Calu3 (cell line): ENCODE data around the gene CMTM3. TPM values are rescaled to one million over a fixed set of nuclear protein-coding genes. Genes with fewer than 3 reads are reported as not detected.
"Not testable (repeated sequence)": the region's sequence is repeated elsewhere in the genome, so short reads cannot be mapped to it uniquely, and the experiment has no call there.

Experiments
- BruUV-seq: library from RNA; stranded (reverse); fragments of 400-500 nt; replicated peaks from 2 replicates; lab custom pipeline; 2021; lab: Mats Ljungman, UMichigan
- CTCF ChIA-PET: fragments of 300-600 bp; sonication (Branson Sonifier 250); formaldehyde crosslinking; loops from one replicate; lab custom pipeline; 2022; ENCODE audit warnings: antibody characterized with exemption; lab: Charles Lee
- DNase-seq: peaks from one replicate; pipeline ENCODE4 v3.0.0; 2022
- H3K27ac Mint-ChIP-seq: one replicate; pipeline ENCODE4 v1.8.0; 2022; ENCODE audit warnings: mixed read lengths; ENCODE audit not compliant: unreplicated experiment
- H3K27me3 Mint-ChIP-seq: one replicate; pipeline ENCODE4 v1.8.0; 2022; ENCODE audit warnings: mixed read lengths; ENCODE audit not compliant: unreplicated experiment
- H3K36me3 Mint-ChIP-seq: one replicate; pipeline ENCODE4 v1.8.0; 2022; ENCODE audit warnings: mild to moderate bottlenecking, moderate library complexity, mixed read lengths; ENCODE audit not compliant: insufficient read depth, unreplicated experiment
- H3K4me1 Mint-ChIP-seq: one replicate; pipeline ENCODE4 v1.8.0; 2022; ENCODE audit warnings: mild to moderate bottlenecking, low read depth, mixed read lengths; ENCODE audit not compliant: unreplicated experiment
- H3K4me3 Mint-ChIP-seq: one replicate; pipeline ENCODE4 v1.8.0; 2022; ENCODE audit warnings: mild to moderate bottlenecking, low read depth, moderate library complexity, mixed read lengths; ENCODE audit not compliant: unreplicated experiment
- H3K9me3 Mint-ChIP-seq: one replicate; pipeline ENCODE4 v1.8.0; 2022; ENCODE audit warnings: low read depth, mixed read lengths; ENCODE audit not compliant: unreplicated experiment
- intact Hi-C: fragments of 100-400 bp; cut with micrococcal nuclease; formaldehyde crosslinking; loops from one replicate; pipeline ENCODE4 v1.10.0; 2022; ENCODE audit not compliant: unreplicated experiment
- total RNA-seq: library from RNA; stranded (reverse); gene quantifications from 2 replicates; pipeline ENCODE4 v1.2.3, GENCODE V29; 2022
- TF ChIP-seq, protein P1 (sequence below): fragments of 200-600 bp; IDR thresholded peaks from one replicate; pipeline ENCODE4 v1.8.0; 2022; ENCODE audit warnings: antibody characterized with exemption; ENCODE audit not compliant: unreplicated experiment

The CMTM3 gene
- total RNA-seq, 1 experiment from 2014 or later = 33.6 TPM

GRCh38 chr16:66620429-66620795 lies 15.9 kb downstream of the CMTM3 start:
- CTCF ChIA-PET = no interaction called here
- no TSS peak for BruUV-seq
- intact Hi-C loops = no loop called here
- Mint-ChIP-seq H3K27me3 (no peaks in the 10 kb centered on the region), H3K4me3 (no peak overlapping the region), H3K4me1 (no peaks in the 10 kb centered on the region), H3K27ac (no peak overlapping the region), H3K36me3 (peaks cover 15% of the 10 kb centered on the region), H3K9me3 (no peaks in the 10 kb centered on the region)
- no peak for DNase-seq
- TF ChIP-seq, protein P1, sequence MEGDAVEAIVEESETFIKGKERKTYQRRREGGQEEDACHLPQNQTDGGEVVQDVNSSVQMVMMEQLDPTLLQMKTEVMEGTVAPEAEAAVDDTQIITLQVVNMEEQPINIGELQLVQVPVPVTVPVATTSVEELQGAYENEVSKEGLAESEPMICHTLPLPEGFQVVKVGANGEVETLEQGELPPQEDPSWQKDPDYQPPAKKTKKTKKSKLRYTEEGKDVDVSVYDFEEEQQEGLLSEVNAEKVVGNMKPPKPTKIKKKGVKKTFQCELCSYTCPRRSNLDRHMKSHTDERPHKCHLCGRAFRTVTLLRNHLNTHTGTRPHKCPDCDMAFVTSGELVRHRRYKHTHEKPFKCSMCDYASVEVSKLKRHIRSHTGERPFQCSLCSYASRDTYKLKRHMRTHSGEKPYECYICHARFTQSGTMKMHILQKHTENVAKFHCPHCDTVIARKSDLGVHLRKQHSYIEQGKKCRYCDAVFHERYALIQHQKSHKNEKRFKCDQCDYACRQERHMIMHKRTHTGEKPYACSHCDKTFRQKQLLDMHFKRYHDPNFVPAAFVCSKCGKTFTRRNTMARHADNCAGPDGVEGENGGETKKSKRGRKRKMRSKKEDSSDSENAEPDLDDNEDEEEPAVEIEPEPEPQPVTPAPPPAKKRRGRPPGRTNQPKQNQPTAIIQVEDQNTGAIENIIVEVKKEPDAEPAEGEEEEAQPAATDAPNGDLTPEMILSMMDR = no peak

DNA sequence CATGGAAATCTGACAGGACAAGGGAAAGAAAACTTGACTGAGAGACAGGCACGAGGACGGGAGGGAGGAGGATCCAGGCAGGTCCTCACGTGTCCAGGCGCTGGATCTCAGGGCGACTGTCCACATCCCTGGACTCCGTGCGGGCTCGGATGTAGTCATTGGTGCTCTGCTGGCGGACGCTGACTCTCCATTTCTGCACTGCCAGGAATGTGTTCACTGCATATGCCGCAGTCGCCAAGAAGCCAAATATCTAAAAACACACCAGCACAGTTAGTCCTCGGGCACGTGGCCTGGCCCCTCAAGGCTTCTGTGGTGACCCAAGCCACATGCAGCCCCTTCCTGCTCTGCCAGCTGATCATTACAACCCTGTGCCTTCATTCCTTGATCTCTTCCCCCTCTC lies 17.5 kb downstream of the CMTM3 start:
- intact Hi-C loops = no loop called here
- BruUV-seq = no TSS peak
- H3K9me3 Mint-ChIP-seq = no peaks in the 10 kb centered on the region
- no peak overlapping the region for H3K4me3 Mint-ChIP-seq
- no peak overlapping the region for H3K27ac Mint-ChIP-seq
- no peaks in the 10 kb centered on the region for H3K27me3 Mint-ChIP-seq
- H3K36me3 Mint-ChIP-seq = peaks cover 5% of the 10 kb centered on the region
- no peak for DNase-seq
- TF ChIP-seq, protein P1 = no peak
- CTCF ChIA-PET = no interaction called here
- no peaks in the 10 kb centered on the region for H3K4me1 Mint-ChIP-seq

GRCh38 chr16:66622863-66623262 lies 18.4 kb downstream of the CMTM3 start:
- CTCF ChIA-PET = no interaction called here
- intact Hi-C loops = no loop called here
- TF ChIP-seq, protein P1 = no peak
- H3K4me1 Mint-ChIP-seq = peaks cover 7% of the 10 kb centered on the region
- no peak overlapping the region for H3K4me3 Mint-ChIP-seq
- no peak overlapping the region for H3K27ac Mint-ChIP-seq
- no peaks in the 10 kb centered on the region for H3K9me3 Mint-ChIP-seq
- no peak for DNase-seq
- BruUV-seq = no TSS peak
- H3K36me3 Mint-ChIP-seq = peaks cover 5% of the 10 kb centered on the region
- H3K27me3 Mint-ChIP-seq = no peaks in the 10 kb centered on the region

DNA sequence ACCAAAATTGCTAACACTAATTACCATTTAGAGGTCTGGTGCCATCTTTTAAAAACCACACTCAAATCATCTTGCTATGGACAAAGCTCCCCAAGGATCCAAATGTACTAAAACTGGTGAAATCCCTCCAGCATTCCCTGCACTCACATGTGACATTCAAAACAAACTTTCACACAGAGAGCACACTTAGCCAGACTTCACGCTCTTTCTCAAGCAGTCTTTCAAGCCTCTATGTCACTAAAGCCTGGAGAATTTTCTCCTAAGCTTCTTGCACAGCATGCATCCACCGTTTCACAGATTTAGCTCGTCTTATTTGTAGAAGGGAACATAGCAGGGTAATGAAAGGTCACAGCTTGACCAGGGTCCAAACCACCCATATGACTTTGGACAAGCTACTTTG lies 19.3 kb downstream of the CMTM3 start:
- CTCF ChIA-PET = interaction anchor here (1.4 kb wide), 1 partner anchor 15 kb away, joined by 4 read pairs; no protein-coding TSS in a partner anchor
- no peak for DNase-seq
- peaks cover 5% of the 10 kb centered on the region for H3K36me3 Mint-ChIP-seq
- peaks cover 9% of the 10 kb centered on the region for H3K4me1 Mint-ChIP-seq
- H3K9me3 Mint-ChIP-seq = no peaks in the 10 kb centered on the region
- BruUV-seq = no TSS peak
- H3K4me3 Mint-ChIP-seq = no peak overlapping the region
- TF ChIP-seq, protein P1 = no peak
- H3K27ac Mint-ChIP-seq = no peak overlapping the region
- intact Hi-C loops = no loop called here
- H3K27me3 Mint-ChIP-seq = no peaks in the 10 kb centered on the region

DNA sequence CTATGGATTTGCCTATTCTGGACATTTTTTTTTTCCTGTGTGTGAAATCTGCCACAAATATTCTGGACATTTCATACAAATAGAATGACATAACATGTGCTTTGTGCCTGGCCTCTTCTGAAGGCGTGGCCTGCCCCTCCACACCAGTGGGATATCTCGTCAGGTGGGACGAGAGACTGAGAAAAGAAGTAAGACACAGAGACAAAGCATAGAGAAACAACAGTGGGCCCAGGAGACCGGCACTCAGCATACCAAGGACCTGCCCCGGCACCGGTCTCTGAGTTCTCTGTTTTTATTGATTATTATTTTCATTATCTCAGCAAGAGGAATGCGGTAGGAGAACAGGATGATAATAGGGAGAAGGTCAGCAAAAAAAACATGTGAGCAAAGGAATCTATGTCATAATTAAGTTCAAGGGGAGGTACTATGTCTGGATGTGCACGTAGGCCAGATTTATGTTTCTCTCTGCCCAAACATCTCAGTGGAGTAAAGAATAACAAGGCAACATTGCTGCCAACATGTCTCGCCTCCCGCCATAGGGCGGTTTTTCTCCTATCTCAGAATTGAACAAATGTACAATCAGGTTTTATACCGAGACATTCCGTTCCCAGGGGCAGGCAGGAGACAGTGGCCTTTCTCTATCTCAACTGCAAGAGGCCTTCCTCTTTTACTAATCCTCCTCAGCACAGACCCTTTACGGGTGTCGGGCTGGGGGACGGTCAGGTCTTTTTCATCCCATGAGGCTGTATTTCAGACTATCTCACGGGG lies 23.3 kb downstream of the CMTM3 start:
- DNase-seq, H3K4me1 Mint-ChIP-seq, BruUV-seq, H3K27me3 Mint-ChIP-seq, H3K9me3 Mint-ChIP-seq, H3K27ac Mint-ChIP-seq, H3K4me3 Mint-ChIP-seq, CTCF ChIA-PET, intact Hi-C loops: not testable (repeated sequence)
- H3K36me3 Mint-ChIP-seq = peaks cover 12% of the 10 kb centered on the region
